ELR (cell line): Measurements from ENCODE around the gene STPG2.
"Not testable (repeated sequence)": the region's sequence is repeated elsewhere in the genome, so short reads cannot be mapped to it uniquely, and the experiment has no call there.

Source experiments
- DNase-seq: peaks from one replicate; pipeline ENCODE4 v3.0.0-alpha.2; 2015; ENCODE audit warnings: low read depth

Gene STPG2

DNA sequence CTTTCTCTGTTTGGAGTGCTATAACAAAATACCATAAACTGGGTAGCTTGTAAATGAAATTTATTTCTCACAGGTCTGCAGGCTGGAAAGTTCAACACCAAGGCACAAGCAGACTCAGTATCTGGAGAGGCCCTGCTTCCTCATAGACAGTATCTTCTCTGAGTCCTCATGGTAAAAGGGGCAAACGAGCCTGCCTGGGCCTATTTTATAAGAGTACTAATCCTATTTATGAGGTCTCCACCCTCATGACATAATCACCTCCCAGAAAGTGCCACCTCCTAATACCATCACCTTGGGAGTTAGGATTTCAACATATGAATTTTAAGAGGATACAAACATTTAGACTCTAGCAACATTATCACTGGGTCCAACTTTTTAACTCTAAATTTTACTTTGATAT is 200.3 kb downstream of the STPG2 start:
- DNase-seq, result no peak

DNA sequence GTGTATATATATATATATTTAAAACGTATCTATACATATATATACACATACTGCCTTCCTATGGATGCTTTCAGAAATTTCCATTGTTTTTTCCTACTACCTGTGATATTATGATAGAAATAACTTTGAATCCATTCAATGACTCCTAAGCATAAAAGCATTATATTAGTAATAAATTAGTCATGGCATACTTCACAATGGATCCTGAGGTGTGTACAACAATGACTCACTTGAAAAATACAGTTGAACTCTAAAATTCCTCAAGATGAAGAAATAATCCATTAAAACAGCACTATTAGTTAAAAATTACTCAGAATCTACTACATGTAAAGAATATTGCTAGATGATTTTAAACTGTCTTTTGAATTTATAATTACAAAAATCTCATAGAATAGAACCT is 201.1 kb downstream of the STPG2 start:
- DNase-seq, result peak; percentile 0

DNA sequence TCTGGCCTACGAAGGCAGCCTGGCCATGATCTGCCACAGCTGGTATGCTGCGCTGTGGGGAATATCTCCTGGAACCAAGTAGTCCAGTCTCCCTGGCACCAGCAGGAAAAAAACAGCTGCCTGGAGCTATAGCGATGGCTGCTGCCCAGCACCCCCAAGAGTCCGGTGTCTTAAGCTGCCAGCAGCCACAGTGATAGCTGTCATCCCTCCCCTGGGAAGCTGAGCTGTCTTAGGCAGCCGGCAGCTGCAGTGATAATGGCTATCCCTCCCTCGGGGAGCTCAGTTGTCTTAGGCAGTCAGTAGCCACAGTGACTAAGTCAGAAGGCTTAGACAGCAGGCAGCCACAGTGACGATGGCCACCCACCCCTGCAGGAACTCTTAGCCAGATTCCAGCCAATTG is 205.1 kb downstream of the STPG2 start:
- DNase-seq, result no peak

DNA sequence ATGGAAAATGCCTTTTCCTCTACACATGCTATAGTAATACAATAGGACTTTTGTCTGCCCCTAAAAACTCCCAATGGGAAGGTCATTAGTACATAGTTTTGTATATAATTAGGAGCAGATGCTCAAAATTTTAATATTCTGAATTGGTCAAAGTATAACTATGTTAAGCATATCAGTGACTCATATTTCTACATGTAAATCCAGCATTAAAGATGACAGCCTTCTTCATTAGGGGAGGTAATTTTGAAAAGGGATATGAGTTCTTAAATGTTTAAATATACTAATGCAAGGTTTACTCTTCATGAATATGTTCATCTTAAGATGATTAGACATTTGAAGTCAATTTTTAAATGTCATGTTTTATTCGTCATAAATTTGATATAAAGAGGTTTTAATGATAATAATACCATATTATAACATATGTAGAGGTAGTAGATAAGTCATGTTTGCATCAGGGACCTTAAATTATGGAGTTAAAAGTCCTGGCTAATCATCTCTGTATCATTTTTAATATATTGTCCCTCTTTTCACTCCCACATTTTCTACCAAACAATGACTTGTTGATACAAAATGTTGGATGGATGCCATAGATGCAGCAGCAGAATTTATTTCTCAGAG is 218.8 kb downstream of the STPG2 start:
- no peak for DNase-seq

DNA sequence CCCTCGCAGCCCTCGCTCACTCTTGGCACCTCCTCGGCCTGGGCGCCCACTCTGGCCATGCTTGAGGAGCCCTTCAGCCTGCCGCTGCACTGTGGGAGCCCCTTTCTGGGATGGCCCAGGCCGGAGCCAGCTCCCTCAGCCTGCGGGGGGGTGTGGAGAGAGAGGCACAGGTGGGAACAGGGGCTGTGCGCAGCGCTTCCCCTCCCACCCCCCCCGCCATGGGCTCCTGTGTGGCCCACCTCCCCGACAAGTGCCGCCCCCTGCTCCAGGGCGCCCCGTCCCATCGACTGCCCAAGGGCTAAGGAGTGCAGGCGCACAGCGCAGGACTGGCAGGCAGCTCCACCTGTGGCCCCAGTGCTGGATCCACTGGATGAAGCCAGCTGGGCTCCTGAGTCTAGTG is 220.2 kb downstream of the STPG2 start:
- DNase-seq, result no peak

DNA sequence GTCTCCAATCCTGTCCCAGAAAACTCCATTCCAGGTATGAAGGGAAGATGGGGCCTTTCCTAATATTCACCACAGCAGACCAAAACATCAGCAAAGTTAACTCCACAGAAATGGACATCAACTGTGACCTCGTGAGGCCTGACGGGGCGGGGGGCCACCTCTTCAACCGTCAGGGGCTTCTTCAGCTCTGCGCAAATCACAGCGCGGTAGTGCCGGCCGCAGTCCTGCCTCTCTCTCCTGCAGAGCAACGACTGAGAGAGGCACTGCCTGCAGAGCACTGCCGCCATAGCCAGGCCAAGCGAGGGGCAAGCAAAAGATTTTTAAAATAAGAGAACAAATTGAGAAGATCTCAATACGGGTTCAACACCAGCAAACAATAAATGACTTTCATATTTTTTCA is 226.2 kb downstream of the STPG2 start:
- no peak for DNase-seq

DNA sequence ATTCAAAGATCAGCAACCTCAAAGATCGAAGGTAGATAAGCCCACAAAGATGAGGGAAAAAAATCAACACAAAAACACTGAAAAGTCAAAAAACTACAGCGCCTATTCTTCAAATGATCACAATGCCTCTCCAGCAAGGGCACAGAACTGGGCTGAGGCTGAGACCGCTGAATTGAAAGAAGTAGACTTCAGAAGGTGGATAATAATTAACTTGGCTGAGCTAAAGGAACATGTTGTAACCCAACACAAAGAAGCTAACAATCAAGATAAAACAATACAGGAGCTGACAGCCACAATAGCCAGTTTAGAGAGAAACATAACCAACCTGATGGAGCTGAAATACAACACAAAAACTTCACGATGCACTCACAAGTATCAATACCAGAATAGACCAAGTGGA is 231.1 kb downstream of the STPG2 start:
- DNase-seq, result no peak

DNA sequence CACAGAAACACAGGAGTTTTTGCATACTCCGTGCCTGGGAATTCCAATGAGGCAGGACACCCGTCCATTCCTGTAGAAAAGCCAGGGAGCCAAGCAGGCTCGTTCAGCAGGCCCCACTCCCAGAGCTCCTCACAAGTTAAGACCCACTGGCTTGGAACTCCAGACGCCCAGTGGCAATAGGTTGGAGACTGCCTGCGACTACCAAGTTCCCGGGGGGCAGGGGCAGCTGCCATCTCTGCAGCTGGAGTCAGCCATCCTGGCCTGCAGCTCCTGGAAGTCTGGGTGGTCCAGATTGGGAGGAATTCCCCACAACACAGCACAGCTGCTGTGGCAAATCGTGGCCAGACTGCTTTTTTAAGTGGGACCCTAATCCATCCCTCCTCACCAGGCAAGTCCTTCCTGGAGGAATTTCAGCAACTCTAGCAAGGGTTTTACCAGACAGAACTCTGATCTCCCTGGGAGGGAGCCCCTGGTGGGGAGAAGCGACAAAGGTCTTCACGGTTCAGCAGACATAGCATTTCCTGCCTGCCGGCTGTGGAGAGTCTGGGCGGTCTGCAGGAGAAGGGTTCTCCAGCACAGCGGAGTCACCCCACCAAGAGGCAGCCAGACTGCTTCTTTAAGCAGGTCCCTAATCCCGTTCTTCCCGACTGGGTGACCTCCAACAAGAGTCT is 231.9 kb downstream of the STPG2 start:
- no peak for DNase-seq

DNA sequence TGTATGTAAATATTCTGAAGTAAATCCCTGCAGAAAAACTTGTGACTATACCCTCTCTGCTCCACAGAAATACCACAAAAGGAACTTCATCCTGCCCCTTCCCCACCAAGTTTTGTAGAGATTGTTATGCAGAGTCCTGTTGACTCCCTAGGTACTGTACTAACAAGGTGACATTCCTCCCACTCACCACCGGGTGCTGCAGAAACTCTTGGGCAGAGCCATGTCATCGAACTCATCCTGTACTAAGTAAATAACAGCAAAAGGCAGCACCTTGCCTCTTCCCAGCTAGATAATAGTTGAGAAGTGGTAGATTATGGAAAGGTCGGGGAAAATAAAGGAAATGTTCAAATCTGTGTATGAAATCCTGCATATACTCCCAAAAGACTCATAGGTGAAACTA is 233.3 kb downstream of the STPG2 start:
- DNase-seq, result no peak

DNA sequence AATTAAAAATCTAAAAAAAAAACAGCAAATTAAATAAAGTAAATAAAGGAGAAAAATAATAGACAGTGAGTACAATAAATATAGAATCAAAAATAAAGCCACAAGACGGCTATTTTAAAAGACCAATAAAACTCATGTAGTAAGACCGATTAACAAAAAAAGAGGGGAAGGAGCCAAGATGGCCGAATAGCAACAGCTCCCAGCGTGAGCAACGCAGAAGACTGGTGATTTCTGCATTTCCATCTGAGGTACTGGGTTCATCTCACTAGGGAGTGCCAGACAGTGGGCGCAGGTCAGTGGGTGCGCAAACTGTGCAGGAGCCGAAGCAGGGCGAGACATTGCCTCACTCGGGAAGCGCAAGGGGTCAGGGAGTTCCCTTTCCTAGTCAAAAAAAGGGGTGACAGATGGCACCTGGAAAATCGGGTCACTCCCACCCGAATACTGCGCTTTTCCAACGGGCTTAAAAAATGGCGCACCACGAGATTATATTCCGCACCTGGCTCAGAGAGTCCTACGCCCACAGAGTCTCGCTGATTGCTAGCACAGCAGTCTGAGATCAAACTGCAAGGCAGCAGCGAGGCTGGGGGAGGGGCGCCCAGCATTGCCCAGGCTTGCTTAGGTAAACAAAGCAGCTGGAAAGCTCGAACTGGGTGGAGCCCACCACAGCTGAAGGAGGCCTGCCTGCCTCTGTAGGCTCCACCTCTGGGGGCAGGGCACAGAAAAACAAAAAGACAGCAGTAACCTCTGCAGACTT is 239.7 kb downstream of the STPG2 start:
- not testable (repeated sequence) for DNase-seq

DNA sequence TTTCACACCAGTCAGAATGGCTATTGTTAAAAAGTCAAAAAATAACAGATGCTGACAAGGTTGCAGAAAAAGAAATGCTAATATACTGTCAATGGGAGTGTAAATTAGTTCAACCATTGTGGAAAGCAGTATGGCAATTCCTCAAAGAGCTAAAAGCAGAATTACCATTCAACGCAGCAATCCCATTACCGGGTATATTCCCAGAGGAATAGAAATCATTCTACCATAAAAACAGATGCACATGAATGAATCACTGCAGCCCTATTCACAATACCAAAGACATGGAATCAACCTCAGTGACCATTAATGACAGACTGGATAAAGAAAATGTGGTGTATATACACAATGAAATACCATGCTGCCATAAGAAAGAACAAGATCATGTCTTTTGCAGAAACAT is 243.0 kb downstream of the STPG2 start:
- no peak for DNase-seq

DNA sequence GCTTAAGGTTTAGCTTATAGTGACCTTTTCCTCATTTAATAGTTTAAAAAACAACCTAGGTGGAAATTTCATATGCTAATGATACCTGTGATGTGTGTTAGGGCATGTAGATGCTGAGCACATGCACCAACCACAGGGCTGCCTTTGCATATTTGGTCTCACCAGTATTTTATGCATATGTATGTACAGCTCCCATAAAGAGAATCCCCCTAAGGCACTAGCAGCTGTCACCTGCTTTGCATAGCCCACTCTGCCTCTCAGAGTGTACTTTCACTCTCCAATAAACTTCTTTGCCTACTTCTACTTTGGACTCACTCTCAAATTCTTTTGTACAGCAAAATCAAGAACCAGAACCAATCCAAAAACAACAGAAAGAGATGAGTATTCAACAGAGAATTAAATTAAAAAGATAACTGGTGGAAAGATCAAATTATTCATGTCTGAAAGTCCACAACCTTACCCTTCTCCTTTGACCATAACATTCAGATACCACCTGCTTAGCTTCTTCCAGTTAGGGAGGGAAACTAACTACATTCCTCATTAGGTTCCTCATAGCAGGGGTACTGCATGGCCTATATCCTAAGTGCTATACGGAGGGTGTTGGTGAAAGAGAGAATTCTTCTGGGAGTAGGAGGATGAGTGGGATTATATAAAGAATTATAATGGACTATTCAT is 250.5 kb downstream of the STPG2 start:
- DNase-seq, result no peak

DNA sequence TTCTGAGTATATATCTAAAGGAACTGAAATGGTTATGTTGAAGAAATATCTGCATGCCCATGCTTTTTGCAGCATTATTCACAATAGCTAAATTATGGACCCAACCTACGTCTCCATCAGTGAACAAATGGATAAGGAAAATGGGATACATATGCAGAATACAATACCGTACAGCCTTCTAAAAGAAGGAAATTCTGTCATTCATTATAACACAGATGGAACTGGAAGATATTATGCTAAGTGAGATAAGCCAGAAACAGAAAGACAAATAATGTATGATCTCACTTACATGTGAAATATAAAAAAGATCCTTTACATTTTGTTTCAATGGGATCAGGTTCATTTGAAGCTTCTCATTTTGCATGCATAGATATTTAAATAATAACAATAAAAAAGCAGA is 263.3 kb downstream of the STPG2 start:
- no peak for DNase-seq

DNA sequence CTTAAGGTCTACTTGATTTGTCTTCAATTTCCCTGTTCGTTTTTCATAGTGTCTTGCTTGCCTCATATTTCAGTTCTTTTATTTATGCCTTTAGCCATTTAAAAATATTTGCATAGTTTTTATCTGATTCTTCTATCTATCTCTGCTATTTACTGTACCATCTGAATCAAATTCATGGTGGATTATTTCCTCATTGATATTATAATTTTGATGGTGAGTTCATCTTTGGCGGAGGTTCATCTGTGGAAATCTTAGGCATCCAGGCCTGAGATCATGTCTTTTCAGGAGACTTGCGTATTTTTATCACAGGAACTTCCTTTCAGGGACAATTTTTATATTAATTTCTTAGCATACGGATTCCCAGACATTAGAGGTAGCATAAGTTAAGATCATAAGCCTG is 275.2 kb downstream of the STPG2 start:
- no peak for DNase-seq

DNA sequence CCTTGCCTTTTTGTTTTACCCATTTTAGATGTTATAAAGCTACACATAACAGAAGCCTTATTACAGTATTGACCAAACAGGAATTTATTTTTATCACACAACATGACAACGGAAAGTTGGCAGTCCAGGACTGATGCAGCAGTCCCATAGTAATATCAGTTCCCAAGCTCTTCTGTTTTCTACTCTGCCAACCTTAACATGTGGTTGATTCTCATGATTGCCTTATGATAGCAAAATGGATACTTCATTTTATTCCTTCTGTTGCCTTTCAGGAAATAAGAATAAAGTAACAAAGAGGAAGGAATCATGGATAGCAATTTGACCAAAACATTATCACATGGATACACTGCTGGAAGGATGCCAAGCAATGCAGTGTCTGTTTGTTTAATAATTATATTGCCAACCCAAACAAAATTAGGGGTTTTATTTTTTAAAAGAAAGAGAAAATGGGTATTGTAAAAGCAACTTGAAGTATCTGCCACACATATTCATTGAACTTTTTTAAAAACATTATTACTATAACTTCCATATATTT is 275.7 kb downstream of the STPG2 start:
- DNase-seq, result no peak

DNA sequence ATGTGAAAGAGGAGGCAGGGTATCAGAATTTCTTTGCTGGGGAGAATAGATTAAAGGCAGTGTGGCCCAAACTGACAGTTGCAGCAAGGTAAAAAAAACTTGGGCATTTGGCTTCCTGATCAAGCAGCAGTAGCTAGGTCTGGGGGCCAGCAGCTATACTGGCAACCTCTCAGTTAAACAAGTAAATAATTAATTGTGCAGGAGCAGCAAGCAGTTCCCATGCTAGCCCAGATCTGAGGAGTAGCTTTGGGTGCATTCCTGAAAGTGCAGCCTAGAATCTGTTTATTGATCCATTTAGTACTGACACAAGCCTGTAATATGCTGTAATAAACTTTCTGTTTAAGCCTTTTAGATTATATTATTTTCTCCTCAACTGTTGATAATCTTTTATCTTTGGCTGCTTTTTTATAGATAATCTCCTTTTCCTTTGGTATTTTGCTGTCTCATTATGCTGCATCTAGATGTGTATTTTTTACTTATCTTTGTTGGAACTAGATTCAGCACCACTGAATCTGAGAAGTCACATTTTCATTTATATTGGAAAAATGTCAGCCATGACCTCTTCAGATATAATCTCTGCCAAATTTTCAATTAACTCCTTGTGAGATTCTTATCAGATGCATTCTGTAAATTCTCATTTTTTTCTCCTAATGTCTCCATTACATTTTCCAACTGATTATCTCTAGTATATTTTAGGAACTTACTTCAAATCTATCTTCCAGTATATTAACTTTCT is 276.3 kb downstream of the STPG2 start:
- DNase-seq, result no peak

DNA sequence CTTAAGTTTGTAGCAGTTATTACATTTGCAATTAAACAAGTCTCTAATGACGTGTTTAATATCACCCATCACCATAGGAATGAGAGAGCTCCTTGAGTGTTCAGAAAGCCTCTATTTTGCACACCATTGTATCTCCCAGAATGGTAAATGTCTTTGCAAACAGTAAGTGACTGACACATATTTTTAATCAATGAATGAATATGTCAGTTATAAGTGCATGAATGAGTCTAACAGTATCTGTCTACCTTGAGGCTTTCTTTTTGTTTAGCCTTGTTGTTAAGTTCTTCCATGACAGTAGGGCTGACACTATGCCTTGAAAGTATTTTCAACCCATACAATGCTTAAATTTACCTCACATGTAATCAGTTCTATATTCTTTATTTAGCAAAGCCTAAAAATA is 292.2 kb downstream of the STPG2 start:
- no peak for DNase-seq

DNA sequence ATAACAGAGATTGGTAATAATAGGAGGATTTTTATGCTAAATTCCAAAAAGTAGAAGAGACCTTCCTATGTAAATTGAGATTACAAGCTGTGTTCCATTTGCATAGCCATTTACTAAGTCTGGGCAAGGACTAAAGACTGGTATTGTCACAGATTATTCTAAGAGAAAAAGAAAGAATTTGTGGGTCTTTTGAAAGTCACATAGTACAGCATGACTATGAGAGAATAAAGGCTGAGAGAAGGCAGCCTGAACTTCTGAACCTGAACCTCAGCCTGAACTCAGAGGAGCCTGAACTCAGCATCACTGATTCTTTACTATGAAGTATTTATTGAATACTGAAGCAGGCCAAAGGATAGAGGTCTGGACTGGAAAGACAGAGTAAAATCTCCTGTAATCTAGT is 297.5 kb downstream of the STPG2 start:
- DNase-seq, result no peak

DNA sequence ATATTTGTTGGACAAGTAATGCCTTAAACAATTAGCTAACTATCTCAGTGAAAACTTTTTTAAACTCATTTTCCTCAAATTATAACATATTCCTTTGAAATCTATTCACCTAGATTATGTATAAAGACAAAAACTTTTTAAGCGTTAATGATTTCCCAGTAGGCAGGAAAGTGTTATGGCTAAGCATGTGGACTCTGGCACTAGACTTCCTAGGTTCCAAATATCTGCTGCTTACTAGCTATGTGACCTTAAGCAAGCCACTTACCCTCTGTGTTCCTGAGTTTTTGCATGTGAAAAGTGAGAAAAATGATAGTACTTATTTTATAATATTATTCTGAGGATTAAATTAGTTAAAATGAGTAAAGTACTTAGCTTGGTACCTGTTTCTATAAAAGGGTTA is 301.8 kb downstream of the STPG2 start:
- DNase-seq, result no peak

DNA sequence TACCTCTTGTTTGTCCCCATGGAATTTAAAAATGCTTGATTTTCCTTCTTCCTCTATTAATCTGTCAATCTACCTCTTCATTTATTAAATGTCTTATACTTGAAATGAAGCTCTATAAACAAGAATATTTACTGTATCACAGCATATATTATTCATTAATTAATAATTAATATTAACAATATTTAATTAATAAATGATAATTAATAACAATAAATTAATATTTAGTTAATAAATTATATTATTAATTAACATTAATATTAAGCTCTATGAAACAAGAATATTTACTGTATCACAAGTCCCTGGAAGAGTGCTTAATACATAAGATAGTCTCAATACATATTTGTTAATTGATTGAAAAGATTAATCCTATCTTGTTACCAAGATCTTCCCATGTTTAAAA is 306.6 kb downstream of the STPG2 start:
- DNase-seq, result no peak

DNA sequence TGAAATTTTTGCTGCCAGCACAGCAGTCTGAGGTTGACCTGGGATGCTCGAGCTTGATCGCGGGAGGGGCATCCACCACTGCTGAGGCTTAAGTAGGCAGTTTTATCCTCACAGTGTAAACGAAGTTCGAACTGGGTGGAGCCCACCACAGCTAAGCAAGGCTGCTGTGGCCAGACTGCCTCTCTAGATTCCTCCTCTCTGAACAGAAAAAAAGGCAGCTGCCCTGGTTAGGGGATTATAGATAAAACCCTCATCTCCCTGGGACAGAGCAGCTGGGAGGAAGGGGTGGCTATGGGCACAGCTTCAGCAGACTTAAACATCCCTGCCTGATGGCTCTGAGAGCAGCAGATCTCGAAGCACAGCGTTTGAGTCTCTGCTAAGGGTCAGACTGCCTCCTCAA is 314.6 kb downstream of the STPG2 start:
- DNase-seq, result no peak

DNA sequence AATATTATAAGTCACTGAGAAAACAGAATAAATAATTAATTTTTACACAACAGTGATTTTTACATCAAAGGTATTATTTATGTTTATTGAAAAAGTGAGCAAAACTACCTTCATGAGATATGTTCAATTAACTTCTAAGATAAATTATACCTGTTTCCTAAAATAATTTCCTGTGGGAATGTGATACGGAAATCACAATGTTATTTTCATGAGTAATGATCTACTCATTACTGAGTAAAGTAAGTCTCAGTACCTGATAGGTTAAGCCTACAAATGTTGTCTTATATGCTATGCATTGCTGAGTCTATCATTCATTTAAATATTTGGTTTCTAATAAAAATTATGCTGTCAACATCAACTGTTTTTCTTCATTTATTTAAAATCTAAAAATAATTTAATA is 324.0 kb downstream of the STPG2 start:
- no peak for DNase-seq
